Measurements from ENCODE around the gene ARHGAP27.

DNA sequence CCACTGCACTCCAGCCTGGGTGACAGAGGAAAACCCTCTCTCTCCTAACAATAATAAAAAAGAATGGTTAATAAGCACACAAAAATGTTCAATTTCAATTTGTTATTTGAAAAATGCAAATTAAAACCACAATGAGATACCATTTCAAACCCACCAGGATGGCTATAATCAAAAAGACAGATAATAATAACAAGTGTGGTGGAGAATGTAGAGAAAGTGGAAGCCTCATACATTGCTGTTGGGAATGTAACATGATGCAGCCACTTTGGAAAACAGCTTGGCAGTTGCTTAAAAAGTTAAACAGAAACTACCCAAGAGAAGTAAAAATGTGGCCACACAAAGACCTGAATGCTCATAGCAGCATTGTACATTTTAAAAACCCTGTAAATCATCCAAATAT is 64.0 kb downstream of the ARHGAP27 start:
- TF ChIP-seq EP300 (IDR thresholded peaks at IDR 0.05; ENCODE audit: borderline replicate concordance) (no peak), EGR1 (IDR thresholded peaks at IDR 0.05) (no peak), REST (IDR thresholded peaks at IDR 0.05; ENCODE audit: low read depth) (no peak), RAD21 (IDR thresholded peaks at IDR 0.05; ENCODE audit: low read depth) (no peak), CEBPB (IDR thresholded peaks at IDR 0.05) (no peak), CREB1 (IDR thresholded peaks at IDR 0.05; ENCODE audit: low read depth) (no peak), YY1 (IDR thresholded peaks at IDR 0.05; ENCODE audit: low read depth) (no peak), TEAD4 (IDR thresholded peaks at IDR 0.05) (no peak), TAF1 (IDR thresholded peaks at IDR 0.05; ENCODE audit: low read depth) (no peak)
- TF ChIP-seq, protein P1, sequence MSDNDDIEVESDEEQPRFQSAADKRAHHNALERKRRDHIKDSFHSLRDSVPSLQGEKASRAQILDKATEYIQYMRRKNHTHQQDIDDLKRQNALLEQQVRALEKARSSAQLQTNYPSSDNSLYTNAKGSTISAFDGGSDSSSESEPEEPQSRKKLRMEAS (IDR thresholded peaks at IDR 0.05): no peak
